Retinal pigment epithelial cell (primary cell): Measurements from ENCODE around the gene GMNC.

ENCODE experiments used
- DNase-seq: peaks from one replicate; pipeline ENCODE4 v3.0.0-alpha.2; 2010; ENCODE audit warnings: low read depth
- H3K4me3 ChIP-seq: 2 replicates; pipeline ENCODE4 v1.5.1; 2011; ENCODE audit warnings: mild to moderate bottlenecking, low read length, control low read depth, moderate library complexity
- TF ChIP-seq, protein P1 (sequence below): conservative IDR thresholded peaks from 2 replicates; pipeline ENCODE4 v1.5.1; 2011; ENCODE audit warnings: low read depth, low read length, control low read depth, inconsistent platforms

Gene GMNC

GRCh38 chr3:190825386-190826016, 37.0 kb downstream of the GMNC start:
- TF ChIP-seq, protein P1, sequence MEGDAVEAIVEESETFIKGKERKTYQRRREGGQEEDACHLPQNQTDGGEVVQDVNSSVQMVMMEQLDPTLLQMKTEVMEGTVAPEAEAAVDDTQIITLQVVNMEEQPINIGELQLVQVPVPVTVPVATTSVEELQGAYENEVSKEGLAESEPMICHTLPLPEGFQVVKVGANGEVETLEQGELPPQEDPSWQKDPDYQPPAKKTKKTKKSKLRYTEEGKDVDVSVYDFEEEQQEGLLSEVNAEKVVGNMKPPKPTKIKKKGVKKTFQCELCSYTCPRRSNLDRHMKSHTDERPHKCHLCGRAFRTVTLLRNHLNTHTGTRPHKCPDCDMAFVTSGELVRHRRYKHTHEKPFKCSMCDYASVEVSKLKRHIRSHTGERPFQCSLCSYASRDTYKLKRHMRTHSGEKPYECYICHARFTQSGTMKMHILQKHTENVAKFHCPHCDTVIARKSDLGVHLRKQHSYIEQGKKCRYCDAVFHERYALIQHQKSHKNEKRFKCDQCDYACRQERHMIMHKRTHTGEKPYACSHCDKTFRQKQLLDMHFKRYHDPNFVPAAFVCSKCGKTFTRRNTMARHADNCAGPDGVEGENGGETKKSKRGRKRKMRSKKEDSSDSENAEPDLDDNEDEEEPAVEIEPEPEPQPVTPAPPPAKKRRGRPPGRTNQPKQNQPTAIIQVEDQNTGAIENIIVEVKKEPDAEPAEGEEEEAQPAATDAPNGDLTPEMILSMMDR, result no peak
- DNase-seq, result no peak
- H3K4me3 ChIP-seq, result no peak overlapping the region

DNA sequence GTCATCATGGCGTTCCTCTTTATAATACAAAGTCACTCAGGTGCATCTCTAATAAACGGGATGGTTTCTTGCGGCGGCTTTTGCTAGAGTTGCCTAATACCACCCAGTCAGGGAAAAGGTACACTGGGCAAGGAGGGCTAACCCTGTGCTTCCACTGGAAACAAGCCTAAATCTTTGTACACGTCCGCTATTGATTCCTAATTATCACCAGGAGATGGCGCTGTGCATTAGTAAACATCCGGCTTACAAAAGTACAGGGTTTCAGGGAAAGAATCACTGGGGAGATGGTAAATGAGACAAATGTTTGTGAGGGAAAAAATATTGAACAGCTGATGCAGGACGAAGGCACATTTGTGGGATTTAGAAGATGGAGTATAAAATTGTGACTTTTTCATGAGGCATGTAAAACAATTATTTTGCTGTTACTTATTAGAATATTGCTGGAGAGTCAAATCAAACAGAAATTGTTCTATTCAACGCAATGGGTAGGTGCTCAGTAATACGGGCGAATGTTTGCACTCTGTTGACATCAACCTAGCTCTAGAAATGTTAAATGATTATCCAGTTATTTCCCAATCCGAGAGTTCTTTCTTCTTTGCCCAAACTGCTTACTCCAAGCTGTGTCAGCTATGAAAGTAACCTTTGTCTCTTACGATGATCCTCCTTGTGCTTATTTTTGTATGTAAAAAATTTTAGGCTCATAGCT, 50.6 kb downstream of the GMNC start:
- DNase-seq, result peak; percentile 20
- TF ChIP-seq, protein P1, result peak; percentile 77
- H3K4me3 ChIP-seq, result no peak overlapping the region

GRCh38 chr3:190810957-190811356, 51.5 kb downstream of the GMNC start:
- no peak for DNase-seq
- no peak overlapping the region for H3K4me3 ChIP-seq
- TF ChIP-seq, protein P1, result no peak

DNA sequence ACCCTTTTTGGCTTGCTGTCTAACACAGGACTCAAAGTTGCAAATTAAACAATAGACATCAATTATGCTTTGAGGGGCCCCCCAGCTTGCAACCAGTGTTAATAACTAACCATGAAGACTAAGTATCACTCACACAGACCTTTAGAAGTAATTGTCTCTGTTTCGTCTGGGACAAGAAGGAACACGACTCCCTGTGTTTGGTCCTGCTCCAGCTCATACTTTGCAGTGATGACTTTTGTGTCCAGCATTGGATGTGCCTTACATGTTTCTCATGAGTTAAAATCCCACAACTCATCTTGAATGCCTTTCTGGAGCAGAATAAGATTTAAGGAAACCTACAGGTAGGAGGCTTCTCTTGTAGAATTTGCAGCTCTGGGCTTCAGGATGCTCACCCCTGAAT, 53.1 kb downstream of the GMNC start:
- H3K4me3 ChIP-seq, result no peak overlapping the region
- DNase-seq, result no peak
- TF ChIP-seq, protein P1, result no peak

GRCh38 chr3:190807719-190808375, 54.6 kb downstream of the GMNC start:
- H3K4me3 ChIP-seq, result no peak overlapping the region
- TF ChIP-seq, protein P1, result no peak
- no peak for DNase-seq
